Right ventricle myocardium superior (tissue), 1 donor: ENCODE measurements around the gene MARVELD1. TPM values are rescaled to one million over a fixed set of nuclear protein-coding genes. Genes with fewer than 3 reads are reported as not detected.
A peak's percentile ranks its signal among the peaks of the same experiment; 100 is the strongest.

Source experiments
- ATAC-seq: fragments of 200-7000 bp; cut with Tn5 transposase; one replicate; pipeline ENCODE4 v1.9.1; 2020; ENCODE audit warnings: mild to moderate bottlenecking; ENCODE audit not compliant: poor library complexity
- DNase-seq: peaks from one replicate; pipeline ENCODE4 v3.0.0-alpha.2; 2020
- intact Hi-C: fragments of 100-400 bp; cut with DNase I; formaldehyde crosslinking; loops from one replicate; pipeline ENCODE4 v1.11.2; 2022
- total RNA-seq: library from RNA; stranded (reverse); fragmentation: NEBNext Ultra II Directional; extraction: Animal tissue kit (Norgen Biotek cat#: 25700); gene quantifications from one replicate; pipeline ENCODE4 v1.2.1, GENCODE V29; 2021
- donor health status: DM: no; HTN: yes; CAD: no; lungs with severe emphysema.

MARVELD1 gene
- total RNA-seq, 1 donor from 2014 or later: 6.4 TPM

GRCh38 chr10:97738616-97739015 lies 25.1 kb downstream of the MARVELD1 start:
- intact Hi-C loops: no loop called here
- DNase-seq (no peak), ATAC-seq (no peak)

GRCh38 chr10:97740613-97741012 lies 27.1 kb downstream of the MARVELD1 start:
- ATAC-seq (no peak), DNase-seq (no peak)
- intact Hi-C loops: no loop called here

- DNase-seq: no peak
- ATAC-seq: no peak
- intact Hi-C loops: no loop called here
Observed at GRCh38 chr10:97743169-97743943, 29.8 kb downstream of the MARVELD1 start.

GRCh38 chr10:97744405-97745035 lies 31.0 kb downstream of the MARVELD1 start:
- no peak for ATAC-seq

GRCh38 chr10:97747573-97747972 lies 34.0 kb downstream of the MARVELD1 start:
- intact Hi-C loops: no loop called here
- DNase-seq (no peak), ATAC-seq (no peak)

More at GRCh38 chr10:97744405-97745035, 31.0 kb downstream of the MARVELD1 start:
- DNase-seq: no peak
- intact Hi-C loops: no loop called here

GRCh38 chr10:97748116-97748515 lies 34.6 kb downstream of the MARVELD1 start:
- DNase-seq: no peak
- intact Hi-C loops: no loop called here
- no peak for ATAC-seq

GRCh38 chr10:97752956-97753355 lies 39.4 kb downstream of the MARVELD1 start:
- ATAC-seq (no peak), DNase-seq (no peak)
- intact Hi-C loops: no loop called here

GRCh38 chr10:97754726-97755125 lies 41.2 kb downstream of the MARVELD1 start:
- intact Hi-C loops: no loop called here
- no peak for DNase-seq
- no peak for ATAC-seq

GRCh38 chr10:97755718-97756117 lies 42.2 kb downstream of the MARVELD1 start:
- intact Hi-C loops: no loop called here

GRCh38 chr10:97757471-97757870 lies 43.9 kb downstream of the MARVELD1 start:
- intact Hi-C loops: no loop called here
- DNase-seq: no peak

More at GRCh38 chr10:97755718-97756117, 42.2 kb downstream of the MARVELD1 start:
- ATAC-seq: no peak
- no peak for DNase-seq

GRCh38 chr10:97759158-97759887 lies 45.8 kb downstream of the MARVELD1 start:
- DNase-seq (peak; percentile 73), ATAC-seq (peak; percentile 83)
- intact Hi-C loops: no loop called here

More at GRCh38 chr10:97757471-97757870, 43.9 kb downstream of the MARVELD1 start:
- no peak for ATAC-seq

GRCh38 chr10:97759946-97760345 lies 46.4 kb downstream of the MARVELD1 start:
- DNase-seq: no peak
- no peak for ATAC-seq
- intact Hi-C loops: loop anchor here (2.0 kb wide), 1 partner anchor 109 kb away; no protein-coding TSS in a partner anchor

- intact Hi-C loops: loop anchor here (2.0 kb wide), 1 partner anchor 108 kb away; no protein-coding TSS in a partner anchor
- no peak for DNase-seq
Observed at GRCh38 chr10:97760461-97761257, 47.1 kb downstream of the MARVELD1 start.

GRCh38 chr10:97761331-97761865 lies 47.9 kb downstream of the MARVELD1 start:
- intact Hi-C loops: loop anchor here (2.0 kb wide), 1 partner anchor 107 kb away; no protein-coding TSS in a partner anchor
- DNase-seq (no peak), ATAC-seq (no peak)

More at GRCh38 chr10:97760461-97761257, 47.1 kb downstream of the MARVELD1 start:
- ATAC-seq: no peak

GRCh38 chr10:97762056-97762455 lies 48.5 kb downstream of the MARVELD1 start:
- intact Hi-C loops: no loop called here
- no peak for DNase-seq
- ATAC-seq: no peak

- ATAC-seq (peak; percentile 63), DNase-seq (no peak)
- intact Hi-C loops: no loop called here
Observed at GRCh38 chr10:97762816-97763215, 49.3 kb downstream of the MARVELD1 start.

- intact Hi-C loops: no loop called here
Observed at GRCh38 chr10:97763411-97763810, 49.9 kb downstream of the MARVELD1 start.

GRCh38 chr10:97763947-97764346 lies 50.4 kb downstream of the MARVELD1 start:
- intact Hi-C loops: no loop called here
- DNase-seq (no peak), ATAC-seq (no peak)

More at GRCh38 chr10:97763411-97763810, 49.9 kb downstream of the MARVELD1 start:
- DNase-seq (no peak), ATAC-seq (no peak)
